Liver (tissue), 9 donors: ENCODE results near the gene HIRIP3. TPM values are rescaled to one million over a fixed set of nuclear protein-coding genes. Genes with fewer than 3 reads are reported as not detected.

Source experiments
- DNase-seq: peaks from one replicate; pipeline ENCODE4 v3.0.0-alpha.2; 2017; ENCODE audit warnings: low spot score
- H3K27ac ChIP-seq, 2 donors: one replicate each; pipeline ENCODE4 v1.7.0; 2013; ENCODE audit warnings: inconsistent platforms in 2 of 2, low read length in 2 of 2, control low read depth in 1 of 2, low read depth in 1 of 2, mild to moderate bottlenecking in 1 of 2
- H3K27me3 ChIP-seq, 4 donors: one replicate each; pipeline versions ENCODE4 v1.6.1 to v1.7.0; 2013; ENCODE audit warnings: low read length in 3 of 4, inconsistent platforms in 1 of 4, mild to moderate bottlenecking in 1 of 4, moderate library complexity in 1 of 4; ENCODE audit not compliant: control insufficient read depth in 4 of 4, insufficient read depth in 4 of 4
- H3K36me3 ChIP-seq, 4 donors: one replicate each; pipeline versions ENCODE4 v1.6.1 to v1.7.0; 2013; ENCODE audit warnings: low read length in 3 of 4, mild to moderate bottlenecking in 3 of 4, low read depth in 1 of 4, moderate library complexity in 1 of 4; ENCODE audit not compliant: control insufficient read depth in 4 of 4, insufficient read depth in 3 of 4
- H3K4me1 ChIP-seq, 4 donors: one replicate each; pipeline versions ENCODE4 v1.6.1 to v1.7.0; 2013; ENCODE audit warnings: low read length in 3 of 4, mild to moderate bottlenecking in 3 of 4, moderate library complexity in 1 of 4; ENCODE audit not compliant: control insufficient read depth in 4 of 4, insufficient read depth in 4 of 4
- H3K4me3 ChIP-seq, 3 donors: one replicate each; pipeline versions ENCODE4 v1.6.1 to v1.7.0; 2013; ENCODE audit warnings: low read length in 3 of 3, control low read depth in 1 of 3, low read depth in 1 of 3, mild to moderate bottlenecking in 1 of 3
- H3K9ac ChIP-seq, 2 donors: one replicate each; pipeline ENCODE4 v1.7.0; 2013; ENCODE audit warnings: low read length in 2 of 2, mild to moderate bottlenecking in 2 of 2, moderate library complexity in 2 of 2, control low read depth in 1 of 2, low read depth in 1 of 2
- H3K9me3 ChIP-seq, 4 donors: one replicate each; pipeline versions ENCODE4 v1.6.1 to v1.7.0; 2013; ENCODE audit warnings: low read length in 3 of 4; ENCODE audit not compliant: control insufficient read depth in 4 of 4
- EGR1 ChIP-seq, 2 donors: IDR thresholded peaks; 2 replicates each; pipeline ENCODE4 v1.6.1; 2016 to 2018; ENCODE audit warnings: antibody characterized with exemption in 2 of 2, low read depth in 2 of 2
- FOXA1 ChIP-seq: IDR thresholded peaks from 2 replicates; pipeline ENCODE4 v1.6.1; 2016; ENCODE audit warnings: antibody characterized with exemption
- FOXA2 ChIP-seq: IDR thresholded peaks from 2 replicates; pipeline ENCODE4 v1.6.1; 2016; ENCODE audit warnings: antibody characterized with exemption
- GABPA ChIP-seq, 2 donors: IDR thresholded peaks in 1 of 2; conservative IDR thresholded peaks in 1 of 2; 2 replicates each; pipeline ENCODE4 v1.6.1; 2016; ENCODE audit warnings: antibody characterized with exemption in 2 of 2, mild to moderate bottlenecking in 1 of 2, moderate library complexity in 1 of 2
- HNF4A ChIP-seq, 2 donors: conservative IDR thresholded peaks; 2 replicates each; pipeline ENCODE4 v1.6.1; 2016; ENCODE audit warnings: antibody characterized with exemption in 2 of 2, mild to moderate bottlenecking in 2 of 2
- HNF4G ChIP-seq: IDR thresholded peaks from 2 replicates; pipeline ENCODE4 v1.6.1; 2016; ENCODE audit warnings: antibody characterized with exemption
- JUND ChIP-seq, 2 donors: IDR thresholded peaks; 2 replicates each; pipeline ENCODE4 v1.6.1; 2016; ENCODE audit warnings: antibody characterized with exemption in 2 of 2
- MAX ChIP-seq: IDR thresholded peaks from 2 replicates; pipeline ENCODE4 v1.6.1; 2016; ENCODE audit warnings: antibody characterized with exemption
- NR2F2 ChIP-seq: IDR thresholded peaks from 2 replicates; pipeline ENCODE4 v1.6.1; 2016; ENCODE audit warnings: antibody characterized with exemption
- RAD21 ChIP-seq, 2 donors: IDR thresholded peaks; 2 replicates each; pipeline ENCODE4 v1.6.1; 2016; ENCODE audit warnings: antibody characterized with exemption in 2 of 2, mild to moderate bottlenecking in 2 of 2
- REST ChIP-seq: IDR thresholded peaks from 2 replicates; pipeline ENCODE4 v1.6.1; 2016; ENCODE audit warnings: antibody characterized with exemption, mild to moderate bottlenecking
- SP1 ChIP-seq: IDR thresholded peaks from 2 replicates; pipeline ENCODE4 v1.6.1; 2018; ENCODE audit warnings: antibody characterized with exemption, mild to moderate bottlenecking
- TAF1 ChIP-seq: conservative IDR thresholded peaks from 2 replicates; pipeline ENCODE4 v1.6.1; 2016; ENCODE audit warnings: antibody characterized with exemption, mild to moderate bottlenecking
- YY1 ChIP-seq: IDR thresholded peaks from 2 replicates; pipeline ENCODE4 v1.6.1; 2016; ENCODE audit warnings: antibody characterized with exemption, mild to moderate bottlenecking
- WGBS: extraction: QIAGEN DNeasy Blood & Tissue Kit; methylation state at CpG from one replicate; pipeline ENCODE4 v1.1.7; 2013; 5-methylcytosine and 5-hydroxymethylcytosine counted together
- polyA plus RNA-seq, 2 donors: library from polyadenylated mRNA; stranded (reverse) in 1 of 2; unstranded in 1 of 2; fragments of 200-250 nt in 1 of 2; fragments of >200 nt in 1 of 2; fragmentation: Nextera tagmentation in 1 of 2; extraction: Ambion mirVana in 1 of 2; gene quantifications; one replicate each; pipeline versions ENCODE4 v1.2.1 to v1.2.3, GENCODE V29; 2013 to 2015
- total RNA-seq, 2 donors: library from RNA; depleted of rRNA; stranded (reverse); fragments of >200 nt; gene quantifications; one replicate each; pipeline ENCODE4 v1.2.3, GENCODE V29; 2014
- TF ChIP-seq, protein P1 (sequence below): IDR thresholded peaks from 2 replicates; pipeline ENCODE4 v1.6.1; 2016; ENCODE audit warnings: antibody characterized with exemption
- donor health status: healthy.
- donor health status: healthy.
- donor health status: healthy.
- donor health status: healthy.
- donor health status: healthy.

Gene HIRIP3
- total and polyA plus RNA-seq, 4 donors = 5.7 to 10.5 (median 9.1) TPM

- peak overlapping the region; percentile 67 to 87 (median 81) for H3K4me3 ChIP-seq
- H3K9me3 ChIP-seq = no peaks in the 10 kb centered on the region
- H3K9ac ChIP-seq = peak overlapping the region; percentile 74 to 87
- 4% methylated on average over 31 of the region's 31 CpGs for WGBS
- peak overlapping the region; percentile 69 to 76 for H3K27ac ChIP-seq
- DNase-seq = no peak
- peaks cover 2 to 26% (median 15%) of the 10 kb centered on the region in 4 donors for H3K36me3 ChIP-seq
- peaks cover 3 to 30% (median 24%) of the 10 kb centered on the region in 4 donors for H3K4me1 ChIP-seq
- H3K27me3 ChIP-seq = no peaks in the 10 kb centered on the region
- no peak for TF ChIP-seq REST
- no peak for TF ChIP-seq HNF4A (conservative IDR thresholded peaks at IDR 0.05)
- no peak for TF ChIP-seq TAF1
- TF ChIP-seq FOXA2 = no peak
- no peak for TF ChIP-seq YY1
- no peak for TF ChIP-seq EGR1 (IDR thresholded peaks at IDR 0.05; ENCODE audit: low read depth in 2 of 2)
- TF ChIP-seq GABPA (IDR thresholded peaks at IDR 0.05 in 1 of 2, conservative IDR thresholded peaks at IDR 0.05 in 1 of 2) = no peak
- peak; percentile 26 for TF ChIP-seq NR2F2
- TF ChIP-seq JUND (IDR thresholded peaks at IDR 0.05) = no peak
- TF ChIP-seq SP1 = peak; percentile 14
- TF ChIP-seq MAX = no peak
- TF ChIP-seq, protein P1, sequence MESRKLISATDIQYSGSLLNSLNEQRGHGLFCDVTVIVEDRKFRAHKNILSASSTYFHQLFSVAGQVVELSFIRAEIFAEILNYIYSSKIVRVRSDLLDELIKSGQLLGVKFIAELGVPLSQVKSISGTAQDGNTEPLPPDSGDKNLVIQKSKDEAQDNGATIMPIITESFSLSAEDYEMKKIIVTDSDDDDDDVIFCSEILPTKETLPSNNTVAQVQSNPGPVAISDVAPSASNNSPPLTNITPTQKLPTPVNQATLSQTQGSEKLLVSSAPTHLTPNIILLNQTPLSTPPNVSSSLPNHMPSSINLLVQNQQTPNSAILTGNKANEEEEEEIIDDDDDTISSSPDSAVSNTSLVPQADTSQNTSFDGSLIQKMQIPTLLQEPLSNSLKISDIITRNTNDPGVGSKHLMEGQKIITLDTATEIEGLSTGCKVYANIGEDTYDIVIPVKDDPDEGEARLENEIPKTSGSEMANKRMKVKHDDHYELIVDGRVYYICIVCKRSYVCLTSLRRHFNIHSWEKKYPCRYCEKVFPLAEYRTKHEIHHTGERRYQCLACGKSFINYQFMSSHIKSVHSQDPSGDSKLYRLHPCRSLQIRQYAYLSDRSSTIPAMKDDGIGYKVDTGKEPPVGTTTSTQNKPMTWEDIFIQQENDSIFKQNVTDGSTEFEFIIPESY = no peak
Measured at GRCh38 chr16:29974291-29975133, 20.9 kb downstream of the HIRIP3 start.

- H3K9ac ChIP-seq = peak within 1 kb of the TSS; percentile 74 to 87
- DNase-seq = peak; percentile 94
- H3K27me3 ChIP-seq = no peaks in the 10 kb centered on the region
- H3K36me3 ChIP-seq = peaks cover 2 to 20% (median 12%) of the 10 kb centered on the region in 4 donors
- peak within 1 kb of the TSS; percentile 67 to 87 (median 81) for H3K4me3 ChIP-seq
- H3K9me3 ChIP-seq = no peaks in the 10 kb centered on the region
- peak within 1 kb of the TSS; percentile 69 to 76 for H3K27ac ChIP-seq
- 3% methylated on average over 75 of the region's 75 CpGs for WGBS
- H3K4me1 ChIP-seq = peaks cover 3 to 30% (median 24%) of the 10 kb centered on the region in 4 donors
- TF ChIP-seq HNF4G (no peak), EGR1 (IDR thresholded peaks at IDR 0.05; ENCODE audit: low read depth in 2 of 2) (peak; percentile 86 to 96), RAD21 (IDR thresholded peaks at IDR 0.05) (peak; percentile 20 to 52), HNF4A (conservative IDR thresholded peaks at IDR 0.05) (no peak), NR2F2 (no peak), FOXA1 (no peak), REST (peak; percentile 67)
- TF ChIP-seq, protein P1 = no peak
Measured at GRCh38 chr16:29973384-29974246, 21.8 kb downstream of the HIRIP3 start, which contains the start of gene TAOK2. Gene TAOK2 (plus strand): TSS chr16:29973868. CDS start chr16:29977773, 3,905 bp downstream.
